GM12875 (cell line): Measurements from ENCODE around the gene CST2.
"Not testable (repeated sequence)": the region's sequence is repeated elsewhere in the genome, so short reads cannot be mapped to it uniquely, and the experiment has no call there.

ENCODE experiments used
- H3K4me3 ChIP-seq: one replicate; pipeline ENCODE4 v1.5.1; 2011; ENCODE audit warnings: low read depth, low read length, control low read depth
- CTCF ChIP-seq: IDR thresholded peaks from 2 replicates; pipeline ENCODE4 v1.5.1; 2011; ENCODE audit warnings: low read depth, mild to moderate bottlenecking, control low read depth, inconsistent platforms, low read length, moderate library complexity, borderline replicate concordance; ENCODE audit not compliant: insufficient read depth

The CST2 gene

GRCh38 chr20:23841693-23842092 lies 15.2 kb upstream of the CST2 start:
- H3K4me3 ChIP-seq: no peak overlapping the region
- TF ChIP-seq CTCF: no peak

- no peak overlapping the region for H3K4me3 ChIP-seq
- no peak for TF ChIP-seq CTCF
Measured at GRCh38 chr20:23835716-23836115, 9.2 kb upstream of the CST2 start.

- no peak for TF ChIP-seq CTCF
- H3K4me3 ChIP-seq: no peak overlapping the region
Measured at GRCh38 chr20:23832775-23833513, 6.4 kb upstream of the CST2 start.

- H3K4me3 ChIP-seq: not testable (repeated sequence)
Measured at GRCh38 chr20:23831961-23832360, 5.4 kb upstream of the CST2 start.

- no peak overlapping the region for H3K4me3 ChIP-seq
- no peak for TF ChIP-seq CTCF
Measured at GRCh38 chr20:23823621-23824324, 2.8 kb downstream of the CST2 start.

- H3K4me3 ChIP-seq: no peak overlapping the region
- TF ChIP-seq CTCF: no peak
Measured at GRCh38 chr20:23823111-23823510, 3.4 kb downstream of the CST2 start.

- no peak for TF ChIP-seq CTCF
- H3K4me3 ChIP-seq: no peak overlapping the region
Measured at GRCh38 chr20:23820493-23820892, 6.0 kb downstream of the CST2 start.

GRCh38 chr20:23811559-23811958 lies 15.0 kb downstream of the CST2 start:
- not testable (repeated sequence) for H3K4me3 ChIP-seq

- not testable (repeated sequence) for H3K4me3 ChIP-seq
Measured at GRCh38 chr20:23810349-23810748, 16.2 kb downstream of the CST2 start.
